ENCODE measurements around the gene CPNE7. TPM values are rescaled to one million over a fixed set of nuclear protein-coding genes. Genes with fewer than 3 reads are reported as not detected.

The CPNE7 gene
- total and polyA plus RNA-seq, 9 of the 15 experiments (the other 6 are each of a cell fraction or from before 2014, with no cell fraction given) = 0.30 to 73.4 (median 32.7) TPM

DNA sequence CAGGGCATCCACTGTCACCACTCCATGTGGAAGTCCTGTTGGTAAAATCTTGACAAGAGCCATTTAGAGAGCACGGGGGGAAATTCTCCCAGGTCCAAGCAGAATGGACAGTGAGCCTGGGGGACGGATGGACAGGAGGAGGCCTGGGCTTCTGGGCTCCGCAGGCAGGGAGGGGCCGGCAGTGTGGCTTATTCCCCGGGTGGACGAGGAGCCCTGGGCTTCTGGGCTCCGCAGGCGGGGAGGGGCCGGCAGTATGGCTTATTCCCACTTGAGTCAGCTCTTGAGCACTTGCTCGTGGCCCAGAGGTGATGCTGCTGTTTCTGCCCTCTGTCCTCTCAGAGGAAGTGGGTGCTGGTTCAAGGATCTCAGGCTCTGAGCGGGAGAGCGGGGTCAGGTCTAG is 37.3 kb upstream of the CPNE7 start:
- DNase-seq (ENCODE audit: extremely low read depth in 1 of 4, low spot score in 3 of 4) = no peak
- H3K9me1 ChIP-seq (ENCODE audit: control insufficient read depth, insufficient read depth, low read length) = no peaks in the 10 kb centered on the region
- no peak overlapping the region for H3K4me2 ChIP-seq (ENCODE audit: insufficient read depth, low read length)
- 0 out of 2 replicates have a peak, but pooled peaks cover 6% of the 10 kb centered on the region for H4K20me1 ChIP-seq (replicated peaks; ENCODE audit: control insufficient read depth, insufficient read depth, low read length)
- POLR2A ChIA-PET = interaction anchor here (0.7 kb wide), 1 partner anchor 1088 kb away, joined by 3 read pairs; no protein-coding TSS in a partner anchor
- no TSS peak for BruUV-seq (replicated peaks)
- H3K9ac ChIP-seq (ENCODE audit: insufficient read depth in 1 of 2, low read depth in 2 of 2, low read length in 2 of 2) = peak overlapping the region in 1 of 2 experiments; percentile 69; a peak in 1 of 4 replicates
- no peak overlapping the region for H3K4me3 ChIP-seq
- FAIRE-seq = no peak
- no peak overlapping the region for H2AFZ ChIP-seq (ENCODE audit: low read depth, low read length)
- intact Hi-C loops (cut with micrococcal nuclease) (no loop called here), in situ Hi-C loops (cut with MboI) (no loop called here)
- ATAC-seq = no peak
- CTCF ChIA-PET (ENCODE audit: low intra/inter-chr PET ratio) = no interaction called here
- no peaks in the 10 kb centered on the region for H3K79me2 ChIP-seq (ENCODE audit: control insufficient read depth, insufficient read depth, low read length)
- no peak overlapping the region for H3K27ac ChIP-seq (ENCODE audit: extremely low read depth, low read depth, low read length)
- peaks cover 0 to 17% of the 10 kb centered on the region in 2 experiments; a peak in 3 of 5 replicates for H3K4me1 ChIP-seq (replicated peaks in 1 of 2; ENCODE audit: control insufficient read depth in 2 of 2, insufficient read depth in 2 of 2, low read length in 2 of 2)
- 91% methylated on average over 12 of the region's 12 CpGs for WGBS (ENCODE audit: insufficient coverage, low coverage, missing lambda C conversion rate)
- no peaks in the 10 kb centered on the region for H3K27me3 ChIP-seq (ENCODE audit: control insufficient read depth in 2 of 2, insufficient read depth in 2 of 2, low read length in 2 of 2)
- H3K36me3 ChIP-seq (ENCODE audit: control insufficient read depth, insufficient read depth, low read length) = peaks cover 68% of the 10 kb centered on the region; the same call in 2 of the 3 replicates
- no peaks in the 10 kb centered on the region for H3K9me3 ChIP-seq (replicated peaks; ENCODE audit: control insufficient read depth, insufficient read depth, low read depth, low read length)
- TF ChIP-seq FOXK2 (conservative IDR thresholded peaks at IDR 0.05 in 1 of 2, IDR thresholded peaks at IDR 0.05 in 1 of 2; ENCODE audit: low read depth in 2 of 2) = no peak
- TF ChIP-seq KLF6 (CRISPR knock-in tag; IDR thresholded peaks at IDR 0.05; ENCODE audit: borderline replicate concordance) = no peak
- no peak for TF ChIP-seq JUN (IDR thresholded peaks at IDR 0.05; ENCODE audit: borderline replicate concordance, low read depth, low read length)
- no peak for TF ChIP-seq JUN (CRISPR knock-in tag; IDR thresholded peaks at IDR 0.05; ENCODE audit: borderline replicate concordance)
- TF ChIP-seq, protein P1, sequence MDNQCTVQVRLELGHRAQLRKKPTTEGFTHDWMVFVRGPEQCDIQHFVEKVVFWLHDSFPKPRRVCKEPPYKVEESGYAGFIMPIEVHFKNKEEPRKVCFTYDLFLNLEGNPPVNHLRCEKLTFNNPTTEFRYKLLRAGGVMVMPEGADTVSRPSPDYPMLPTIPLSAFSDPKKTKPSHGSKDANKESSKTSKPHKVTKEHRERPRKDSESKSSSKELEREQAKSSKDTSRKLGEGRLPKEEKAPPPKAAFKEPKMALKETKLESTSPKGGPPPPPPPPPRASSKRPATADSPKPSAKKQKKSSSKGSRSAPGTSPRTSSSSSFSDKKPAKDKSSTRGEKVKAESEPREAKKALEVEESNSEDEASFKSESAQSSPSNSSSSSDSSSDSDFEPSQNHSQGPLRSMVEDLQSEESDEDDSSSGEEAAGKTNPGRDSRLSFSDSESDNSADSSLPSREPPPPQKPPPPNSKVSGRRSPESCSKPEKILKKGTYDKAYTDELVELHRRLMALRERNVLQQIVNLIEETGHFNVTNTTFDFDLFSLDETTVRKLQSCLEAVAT (IDR thresholded peaks at IDR 0.05) = no peak
- TF ChIP-seq, protein P2, sequence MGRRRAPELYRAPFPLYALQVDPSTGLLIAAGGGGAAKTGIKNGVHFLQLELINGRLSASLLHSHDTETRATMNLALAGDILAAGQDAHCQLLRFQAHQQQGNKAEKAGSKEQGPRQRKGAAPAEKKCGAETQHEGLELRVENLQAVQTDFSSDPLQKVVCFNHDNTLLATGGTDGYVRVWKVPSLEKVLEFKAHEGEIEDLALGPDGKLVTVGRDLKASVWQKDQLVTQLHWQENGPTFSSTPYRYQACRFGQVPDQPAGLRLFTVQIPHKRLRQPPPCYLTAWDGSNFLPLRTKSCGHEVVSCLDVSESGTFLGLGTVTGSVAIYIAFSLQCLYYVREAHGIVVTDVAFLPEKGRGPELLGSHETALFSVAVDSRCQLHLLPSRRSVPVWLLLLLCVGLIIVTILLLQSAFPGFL (CRISPR knock-in tag; IDR thresholded peaks at IDR 0.05) = no peak
- TF ChIP-seq, protein P3, sequence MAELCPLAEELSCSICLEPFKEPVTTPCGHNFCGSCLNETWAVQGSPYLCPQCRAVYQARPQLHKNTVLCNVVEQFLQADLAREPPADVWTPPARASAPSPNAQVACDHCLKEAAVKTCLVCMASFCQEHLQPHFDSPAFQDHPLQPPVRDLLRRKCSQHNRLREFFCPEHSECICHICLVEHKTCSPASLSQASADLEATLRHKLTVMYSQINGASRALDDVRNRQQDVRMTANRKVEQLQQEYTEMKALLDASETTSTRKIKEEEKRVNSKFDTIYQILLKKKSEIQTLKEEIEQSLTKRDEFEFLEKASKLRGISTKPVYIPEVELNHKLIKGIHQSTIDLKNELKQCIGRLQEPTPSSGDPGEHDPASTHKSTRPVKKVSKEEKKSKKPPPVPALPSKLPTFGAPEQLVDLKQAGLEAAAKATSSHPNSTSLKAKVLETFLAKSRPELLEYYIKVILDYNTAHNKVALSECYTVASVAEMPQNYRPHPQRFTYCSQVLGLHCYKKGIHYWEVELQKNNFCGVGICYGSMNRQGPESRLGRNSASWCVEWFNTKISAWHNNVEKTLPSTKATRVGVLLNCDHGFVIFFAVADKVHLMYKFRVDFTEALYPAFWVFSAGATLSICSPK (IDR thresholded peaks at IDR 0.05; ENCODE audit: borderline replicate concordance) = no peak
- TF ChIP-seq NBN (IDR thresholded peaks at IDR 0.05; ENCODE audit: low read depth) = no peak
- TF ChIP-seq, protein P4, sequence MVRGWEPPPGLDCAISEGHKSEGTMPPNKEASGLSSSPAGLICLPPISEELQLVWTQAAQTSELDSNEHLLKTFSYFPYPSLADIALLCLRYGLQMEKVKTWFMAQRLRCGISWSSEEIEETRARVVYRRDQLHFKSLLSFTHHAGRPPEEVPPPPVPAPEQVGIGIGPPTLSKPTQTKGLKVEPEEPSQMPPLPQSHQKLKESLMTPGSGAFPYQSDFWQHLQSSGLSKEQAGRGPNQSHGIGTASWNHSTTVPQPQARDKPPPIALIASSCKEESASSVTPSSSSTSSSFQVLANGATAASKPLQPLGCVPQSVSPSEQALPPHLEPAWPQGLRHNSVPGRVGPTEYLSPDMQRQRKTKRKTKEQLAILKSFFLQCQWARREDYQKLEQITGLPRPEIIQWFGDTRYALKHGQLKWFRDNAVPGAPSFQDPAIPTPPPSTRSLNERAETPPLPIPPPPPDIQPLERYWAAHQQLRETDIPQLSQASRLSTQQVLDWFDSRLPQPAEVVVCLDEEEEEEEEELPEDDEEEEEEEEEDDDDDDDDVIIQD (CRISPR knock-in tag; IDR thresholded peaks at IDR 0.05) = no peak
- no peak for TF ChIP-seq ZNF764 (CRISPR knock-in tag; IDR thresholded peaks at IDR 0.05; ENCODE audit: low read depth)
- no peak for TF ChIP-seq MTA2 (IDR thresholded peaks at IDR 0.05; ENCODE audit: low read depth)
- no peak for TF ChIP-seq CCAR2 (IDR thresholded peaks at IDR 0.05; ENCODE audit: low read depth, low read length)
- no peak for TF ChIP-seq MXI1 (IDR thresholded peaks at IDR 0.05; ENCODE audit: low read depth, low read length)
- TF ChIP-seq, protein P5, sequence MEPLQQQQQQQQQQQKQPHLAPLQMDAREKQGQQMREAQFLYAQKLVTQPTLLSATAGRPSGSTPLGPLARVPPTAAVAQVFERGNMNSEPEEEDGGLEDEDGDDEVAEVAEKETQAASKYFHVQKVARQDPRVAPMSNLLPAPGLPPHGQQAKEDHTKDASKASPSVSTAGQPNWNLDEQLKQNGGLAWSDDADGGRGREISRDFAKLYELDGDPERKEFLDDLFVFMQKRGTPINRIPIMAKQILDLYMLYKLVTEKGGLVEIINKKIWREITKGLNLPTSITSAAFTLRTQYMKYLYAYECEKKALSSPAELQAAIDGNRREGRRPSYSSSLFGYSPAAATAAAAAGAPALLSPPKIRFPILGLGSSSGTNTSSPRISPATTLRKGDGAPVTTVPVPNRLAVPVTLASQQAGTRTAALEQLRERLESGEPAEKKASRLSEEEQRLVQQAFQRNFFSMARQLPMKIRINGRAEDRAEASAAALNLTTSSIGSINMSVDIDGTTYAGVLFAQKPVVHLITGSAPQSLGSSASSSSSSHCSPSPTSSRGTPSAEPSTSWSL (CRISPR knock-in tag; IDR thresholded peaks at IDR 0.05; ENCODE audit: borderline replicate concordance) = no peak
- no peak for TF ChIP-seq HMGN3 (IDR thresholded peaks at IDR 0.05; ENCODE audit: borderline replicate concordance, extremely low read depth, insufficient read length, low read depth, low read length)

Measured in K562 (cell line).